Measurements from ENCODE around the gene CLCF1. TPM values are rescaled to one million over a fixed set of nuclear protein-coding genes. Genes with fewer than 3 reads are reported as not detected.

Gene CLCF1
- 1 to 10 TPM in 5 of 8 experiments, under 1 TPM in 3; 0.81 to 6.1 (median 1.7) TPM for total RNA-seq

- in situ Hi-C loops (cut with MboI; ENCODE audit: low pct_unique_long_range_greater_than_20kb in 2 of 9, low sequenced_read_pairs in 9 of 9, unreplicated experiment in 9 of 9), result no loop called here
- peak; percentile 39 to 75 (median 66) for ATAC-seq (replicated peaks in 6 of 8)
- peak within 1 kb of the TSS; percentile 26 to 86 for H3K27ac ChIP-seq
- H3K4me1 ChIP-seq (replicated peaks in 1 of 2), result peaks cover 24 to 43% of the 10 kb centered on the region in 2 donors
- 0% methylated on average over 2 to 7 of the region's 76 CpGs; no CpG with 5 or more reads in 8 of the 10 experiments for WGBS, 10 experiments
- H3K4me3 ChIP-seq, result peak within 1 kb of the TSS; percentile 49 to 57 (median 53)
These were observed at the start of gene CLCF1 for GRCh38 chr11:67372993-67373647. TSS of gene CLCF1 (minus strand) at chr11:67373598. CDS start at chr11:67373539, 59 bp downstream.

DNA sequence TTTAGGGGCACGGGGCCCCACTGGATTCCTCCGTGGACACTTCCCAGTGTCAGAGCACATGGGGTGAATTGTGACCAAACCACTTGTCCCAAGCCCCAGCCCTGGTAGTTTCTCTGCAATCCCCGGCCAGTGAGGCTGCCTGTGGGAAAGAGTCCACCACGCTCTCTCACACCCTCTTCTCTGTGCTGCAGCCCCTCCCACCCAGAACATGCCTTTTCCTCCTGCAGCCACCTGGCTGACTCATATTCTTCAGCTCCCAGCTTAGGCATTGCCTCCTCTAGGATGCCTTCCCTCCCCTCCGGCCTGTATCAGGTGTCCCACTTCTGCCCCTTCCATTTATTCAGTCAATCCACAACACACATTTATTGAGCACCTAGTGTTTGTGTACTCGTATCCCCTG is 49.5 kb upstream of the CLCF1 start:
- H3K27ac ChIP-seq, result no peak overlapping the region
- no peak for ATAC-seq (replicated peaks in 6 of 8)
- peaks cover 8 to 10% of the 10 kb centered on the region in 2 donors for H3K4me1 ChIP-seq (replicated peaks in 1 of 2)
- no peak overlapping the region for H3K4me3 ChIP-seq
- WGBS, 10 experiments, result 48 to 100% (median 74%) methylated on average over 1 to 5 of the region's 6 CpGs; no CpG with 5 or more reads in 5 of the 10 experiments
- in situ Hi-C loops (cut with MboI; ENCODE audit: low pct_unique_long_range_greater_than_20kb in 2 of 9, low sequenced_read_pairs in 9 of 9, unreplicated experiment in 9 of 9), result no loop called here

GRCh38 chr11:67421430-67422031 is 48.1 kb upstream of the CLCF1 start:
- peak overlapping the region in 1 of 2 donors; percentile 6 for H3K27ac ChIP-seq
- in situ Hi-C loops (cut with MboI; ENCODE audit: low pct_unique_long_range_greater_than_20kb in 2 of 9, low sequenced_read_pairs in 9 of 9, unreplicated experiment in 9 of 9), result no loop called here
- ATAC-seq (replicated peaks in 6 of 8), result no peak

GRCh38 chr11:67420646-67421429 is 47.4 kb upstream of the CLCF1 start:
- in situ Hi-C loops (cut with MboI; ENCODE audit: low pct_unique_long_range_greater_than_20kb in 2 of 9, low sequenced_read_pairs in 9 of 9, unreplicated experiment in 9 of 9), result no loop called here
- Histone ChIP-seq H3K27ac (peak overlapping the region; percentile 49 to 64), H3K4me3 (peak overlapping the region; percentile 34 to 48 (median 42)), H3K4me1 (replicated peaks in 1 of 2) (peaks cover 5 to 6% of the 10 kb centered on the region in 2 donors)
- peak; percentile 82 to 94 (median 88) for ATAC-seq (replicated peaks in 6 of 8)
- 0% methylated on average over 7 of the region's 97 CpGs; no CpG with 5 or more reads in 9 of the 10 experiments for WGBS, 10 experiments

More at GRCh38 chr11:67421430-67422031, 48.1 kb upstream of the CLCF1 start:
- H3K4me3 ChIP-seq, result peak overlapping the region; percentile 34 to 48 (median 42)
- 7 to 100% (median 85%) methylated on average over 2 to 8 of the region's 22 CpGs; no CpG with 5 or more reads in 4 of the 10 experiments for WGBS, 10 experiments
- peaks cover 5 to 6% of the 10 kb centered on the region in 2 donors for H3K4me1 ChIP-seq (replicated peaks in 1 of 2)

GRCh38 chr11:67420147-67420645 is 46.8 kb upstream of the CLCF1 start:
- in situ Hi-C loops (cut with MboI; ENCODE audit: low pct_unique_long_range_greater_than_20kb in 2 of 9, low sequenced_read_pairs in 9 of 9, unreplicated experiment in 9 of 9), result no loop called here
- Histone ChIP-seq H3K27ac (peak overlapping the region; percentile 49 to 64), H3K4me3 (peak overlapping the region; percentile 34 to 48 (median 42)), H3K4me1 (replicated peaks in 1 of 2) (peaks cover 5 to 6% of the 10 kb centered on the region in 2 donors)
- 60 to 94% (median 86%) methylated on average over 1 to 3 of the region's 15 CpGs; no CpG with 5 or more reads in 6 of the 10 experiments for WGBS, 10 experiments
- ATAC-seq (replicated peaks in 6 of 8), result no peak

- in situ Hi-C loops (cut with MboI; ENCODE audit: low pct_unique_long_range_greater_than_20kb in 2 of 9, low sequenced_read_pairs in 9 of 9, unreplicated experiment in 9 of 9), result no loop called here
- Histone ChIP-seq H3K4me3 (no peak overlapping the region), H3K4me1 (replicated peaks in 1 of 2) (peaks cover 5 to 6% of the 10 kb centered on the region in 2 donors), H3K27ac (no peak overlapping the region)
- 100% methylated on average over 1 to 4 of the region's 21 CpGs; no CpG with 5 or more reads in 6 of the 10 experiments for WGBS, 10 experiments
- ATAC-seq (replicated peaks in 6 of 8), result no peak
These were observed 46.1 kb upstream of the CLCF1 start for GRCh38 chr11:67419325-67420049.

- WGBS, 10 experiments, result 83 to 95% (median 91%) methylated on average over 2 to 7 of the region's 26 CpGs; no CpG with 5 or more reads in 6 of the 10 experiments
- Histone ChIP-seq H3K27ac (no peak overlapping the region), H3K4me3 (no peak overlapping the region), H3K4me1 (replicated peaks in 1 of 2) (peaks cover 5 to 6% of the 10 kb centered on the region in 2 donors)
- no peak for ATAC-seq (replicated peaks in 6 of 8)
- in situ Hi-C loops (cut with MboI; ENCODE audit: low pct_unique_long_range_greater_than_20kb in 2 of 9, low sequenced_read_pairs in 9 of 9, unreplicated experiment in 9 of 9), result no loop called here
These were observed 45.3 kb upstream of the CLCF1 start for GRCh38 chr11:67418476-67419281.

GRCh38 chr11:67417425-67417824 is 44.0 kb upstream of the CLCF1 start:
- Histone ChIP-seq H3K4me3 (no peak overlapping the region), H3K4me1 (replicated peaks in 1 of 2) (peaks cover 5 to 6% of the 10 kb centered on the region in 2 donors)
- WGBS, 10 experiments, result 89 to 100% (median 90%) methylated on average over 2 to 5 of the region's 12 CpGs; no CpG with 5 or more reads in 7 of the 10 experiments

DNA sequence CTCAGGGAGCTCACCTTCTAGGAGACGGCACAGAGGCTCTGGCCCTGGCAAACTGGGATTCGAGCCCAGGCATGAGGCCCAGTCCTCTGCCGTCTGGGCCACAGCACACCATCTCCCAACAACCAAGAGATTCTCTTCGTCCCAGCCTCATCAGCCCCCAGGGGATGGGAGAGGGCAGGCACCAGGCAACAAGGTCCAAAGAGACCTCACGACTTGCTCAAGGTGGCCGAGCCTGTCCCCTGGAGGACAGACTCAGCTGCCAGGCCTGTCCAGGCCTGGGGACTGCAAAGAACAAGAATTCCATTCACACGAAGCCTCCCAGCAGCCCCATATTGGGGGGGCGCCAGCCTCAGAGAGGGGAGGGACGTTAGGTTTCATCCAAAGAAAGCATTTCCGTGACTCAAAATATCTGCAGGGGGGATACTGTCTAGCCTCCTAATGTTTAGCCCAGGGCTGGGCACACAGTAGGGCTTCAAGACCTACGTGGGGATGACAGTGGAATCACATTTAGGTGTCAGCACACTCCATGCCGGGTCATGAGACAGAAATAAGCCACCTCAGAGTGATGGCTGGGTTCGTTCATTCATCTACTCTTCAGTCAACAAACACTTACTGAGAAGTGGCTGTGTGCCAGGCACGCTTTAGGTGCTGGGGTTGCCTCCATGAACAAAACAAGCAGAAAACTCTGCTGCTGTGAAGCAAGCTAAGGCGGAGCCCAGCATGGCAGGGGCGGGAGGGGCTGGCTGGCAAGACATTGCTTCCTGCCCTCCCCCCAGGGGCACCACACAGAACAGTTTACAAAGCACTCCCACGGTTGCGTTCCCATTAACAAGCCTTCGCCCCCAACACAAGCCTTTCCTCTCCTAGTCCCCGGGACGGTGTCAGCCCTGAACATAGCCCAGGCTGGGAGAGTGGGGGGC is 43.3 kb upstream of the CLCF1 start:
- in situ Hi-C loops (cut with MboI; ENCODE audit: low pct_unique_long_range_greater_than_20kb in 2 of 9, low sequenced_read_pairs in 9 of 9, unreplicated experiment in 9 of 9), result no loop called here
- WGBS, 10 experiments, result 20 to 80% (median 65%) methylated on average over 1 to 9 of the region's 21 CpGs; no CpG with 5 or more reads in 3 of the 10 experiments
- H3K4me1 ChIP-seq (replicated peaks in 1 of 2), result peaks cover 5 to 6% of the 10 kb centered on the region in 2 donors
- no peak overlapping the region for H3K4me3 ChIP-seq
- H3K27ac ChIP-seq, result no peak overlapping the region
- ATAC-seq (replicated peaks in 6 of 8), result peak in 1 of 8 experiments; percentile 1

More at GRCh38 chr11:67417425-67417824, 44.0 kb upstream of the CLCF1 start:
- in situ Hi-C loops (cut with MboI; ENCODE audit: low pct_unique_long_range_greater_than_20kb in 2 of 9, low sequenced_read_pairs in 9 of 9, unreplicated experiment in 9 of 9), result no loop called here
- H3K27ac ChIP-seq, result no peak overlapping the region
- no peak for ATAC-seq (replicated peaks in 6 of 8)

- Histone ChIP-seq H3K4me1 (replicated peaks in 1 of 2) (peaks cover 5 to 6% of the 10 kb centered on the region in 2 donors), H3K27ac (no peak within 1 kb of the TSS), H3K4me3 (no peak within 1 kb of the TSS)
- in situ Hi-C loops (cut with MboI; ENCODE audit: low pct_unique_long_range_greater_than_20kb in 2 of 9, low sequenced_read_pairs in 9 of 9, unreplicated experiment in 9 of 9), result no loop called here
- no CpG with 5 or more reads among the region's 67 CpGs for WGBS, 10 experiments
- ATAC-seq (replicated peaks in 6 of 8), result peak in 2 of 8 experiments; percentile 5 to 21
These were observed 42.3 kb upstream of the CLCF1 start, which contains the start of gene CARNS1 for GRCh38 chr11:67415501-67416304. TSS of gene CARNS1 (plus strand) at chr11:67415678. CDS start at chr11:67416200, 522 bp downstream.
